DND-41 (cell line): Measurements from ENCODE around the gene MTR.

ENCODE experiments used
- CTCF ChIP-seq: IDR thresholded peaks from 2 replicates; pipeline ENCODE4 v1.5.1; 2012; ENCODE audit warnings: borderline replicate concordance, low read length, moderate library complexity, mild to moderate bottlenecking; ENCODE audit not compliant: poor library complexity, severe bottlenecking; ENCODE audit errors: extremely low read depth
- EZH2 ChIP-seq: IDR thresholded peaks from 3 replicates; pipeline ENCODE4 v1.6.1; 2012; ENCODE audit warnings: borderline replicate concordance, low read depth, mild to moderate bottlenecking, moderate library complexity, low read length, inconsistent platforms; ENCODE audit not compliant: severe bottlenecking

- TF ChIP-seq EZH2 = no peak
- no peak for TF ChIP-seq CTCF
These were observed 29.3 kb upstream of the MTR start for GRCh38 chr1:236765831-236766230.
